Measurements from ENCODE around the gene ELMOD1.

DNA sequence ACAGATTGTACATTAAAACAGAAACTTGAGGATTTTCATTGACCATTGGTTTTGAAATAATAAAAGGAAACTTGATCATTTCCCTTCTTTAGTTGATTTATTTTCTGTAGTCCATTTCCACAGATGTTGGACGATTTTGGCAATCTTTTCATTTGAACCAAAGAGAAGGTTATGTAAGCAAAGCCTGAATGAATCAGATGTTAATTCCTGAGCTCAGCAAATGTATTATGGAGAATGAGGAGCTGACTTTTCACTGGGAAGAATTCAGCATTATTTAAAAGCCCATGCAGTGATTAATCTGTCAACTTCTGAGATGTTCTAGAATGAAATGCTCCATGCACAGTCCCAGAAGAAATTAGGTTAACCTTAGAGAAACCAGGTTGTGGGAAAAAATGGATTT is 29.0 kb downstream of the ELMOD1 start:
- TF ChIP-seq TAF1 (IDR thresholded peaks at IDR 0.05; ENCODE audit: borderline replicate concordance, low read depth, low read length) (no peak), POLR2A (IDR thresholded peaks at IDR 0.05; ENCODE audit: low read depth, low read length) (no peak), POLR2AphosphoS5 (IDR thresholded peaks at IDR 0.05; ENCODE audit: low read depth, low read length) (no peak)
